Heart right ventricle (tissue), 16 donors: ENCODE measurements around the gene PDPR. TPM values are rescaled to one million over a fixed set of nuclear protein-coding genes. Genes with fewer than 3 reads are reported as not detected.
"Not testable (repeated sequence)": the region's sequence is repeated elsewhere in the genome, so short reads cannot be mapped to it uniquely, and the experiment has no call there.

Experiments used
- ATAC-seq, 8 donors: fragments of 200-7000 bp; cut with Tn5 transposase; one replicate each; pipeline ENCODE4 v1.9.1; 2020; ENCODE audit warnings: mild to moderate bottlenecking in 8 of 8, moderate library complexity in 8 of 8, moderate number of reproducible peaks in 1 of 8
- DNase-seq, 2 donors: peaks; one replicate each; pipeline ENCODE4 v3.0.0-alpha.2; 2020
- H3K27ac ChIP-seq, 10 donors: fragments of 200-600 bp; sonication (generic) in 2 of 10; one replicate each; pipeline versions ENCODE4 v1.5.0 to v1.8.0; 2020 to 2022; ENCODE audit warnings: mild to moderate bottlenecking in 3 of 10
- H3K27me3 ChIP-seq, 7 donors: fragments of 200-600 bp; one replicate each; pipeline ENCODE4 v1.8.0; 2021 to 2022; ENCODE audit warnings: mild to moderate bottlenecking in 2 of 7
- H3K36me3 ChIP-seq, 9 donors: fragments of 200-600 bp; sonication (generic) in 1 of 9; one replicate each; pipeline versions ENCODE4 v1.5.0 to v1.8.0; 2020 to 2022; ENCODE audit warnings: mild to moderate bottlenecking in 2 of 9
- H3K4me1 ChIP-seq, 9 donors: fragments of 200-600 bp; sonication (generic) in 1 of 9; one replicate each; pipeline versions ENCODE4 v1.5.0 to v1.8.0; 2020 to 2022; ENCODE audit warnings: mild to moderate bottlenecking in 4 of 9
- H3K4me3 ChIP-seq, 10 donors: fragments of 200-600 bp; sonication (generic) in 2 of 10; one replicate each; pipeline versions ENCODE4 v1.5.0 to v1.8.0; 2020 to 2022; ENCODE audit warnings: mild to moderate bottlenecking in 7 of 10, moderate library complexity in 2 of 10
- H3K9me3 ChIP-seq, 11 donors: fragments of 200-600 bp in 10 of 11; sonication (generic) in 2 of 11; one replicate each; pipeline versions ENCODE4 v1.5.0 to v1.8.0; 2013 to 2022; ENCODE audit warnings: mild to moderate bottlenecking in 2 of 11, control low read depth in 1 of 11, moderate library complexity in 1 of 11
- WGBS, 2 donors: extraction: QIAGEN DNeasy Blood & Tissue Kit; methylation state at CpG; one replicate each; pipeline ENCODE4 v1.1.7; 2013; ENCODE audit warnings: inconsistent platforms in 1 of 2; 5-methylcytosine and 5-hydroxymethylcytosine counted together
- intact Hi-C, 10 donors: fragments of 100-400 bp; cut with DNase I; formaldehyde crosslinking; loops; one replicate each; pipeline versions ENCODE4 v1.11.1 to v1.14.2; 2022
- long read RNA-seq, 3 donors: library from polyadenylated mRNA; unstranded; transcript quantifications; one replicate each; pipeline ENCODE4 v2.0.0, GENCODE V29; 2020 to 2021
- polyA plus RNA-seq, 2 donors: library from polyadenylated mRNA; stranded (reverse); fragments of 200-250 nt; gene quantifications; one replicate each; pipeline ENCODE4 v1.2.3, GENCODE V29; 2013
- total RNA-seq, 10 donors: library from RNA; stranded (reverse); fragmentation: NEBNext Ultra II Directional in 3 of 10; extraction: Animal tissue kit (Norgen Biotek cat#: 25700) in 3 of 10; gene quantifications; one replicate each; pipeline versions ENCODE4 v1.2.1 to v1.2.4, GENCODE V29; 2021 to 2023
- TF ChIP-seq, protein P1 (sequence below), 9 donors: fragments of 200-600 bp; sonication (generic) in 2 of 9; IDR thresholded peaks; one replicate each; pipeline versions ENCODE4 v1.5.0 to v1.8.0; 2021 to 2022; ENCODE audit warnings: antibody characterized with exemption in 9 of 9, mild to moderate bottlenecking in 5 of 9, moderate library complexity in 1 of 9
- donor health status: Arrhythmogenic right ventricular cardiomyopathy.
- donor health status: ischemic (EF 13 %, LVEDD 7.1; RV severe dilation, severe dysfunction).
- donor health status: healthy with polysubstance abuse.
- donor health status: DM: no; HTN: yes; CAD: no.
- donor health status: DM: no; HTN: no; CAD: no.
- donor health status: ischemic (EF 25% LVEDD 6.9; RV normal size, moderate dysfunction).
- donor health status: ischemic (EF 25% LVEDD 5.7; RV mildly dilated, moderate dysfunction).
- donor health status: healthy.
- donor health status: DM: yes; HTN: yes; CAD: no.
- donor health status: Ischemic cardiomyopathy.
- donor health status: ischemic (EF 35%, LVEDD 5.7; RV mildly dilated, moderate dysfunction).
- donor health status: nonischemic (EF 11% LVEDD 7.7; RV severe dilation, severe dysfunction).
- donor health status: DM: yes; HTN: yes; CAD: no.
- donor health status: PGD.
- donor health status: ischemic (EF 29% LVEDD 5.4; RV normal size, mild dysfunction).
- donor health status: nonischemic (EF 23%, LVEDD 6.1; RV moderate dilation, normal function).

Gene PDPR
- total RNA-seq, result 10 to 100 TPM; 19.5 to 44.5 (median 31.6) TPM
- 10 to 100 TPM in 1 of 2 donors, 1 to 10 TPM in 1; 4.4 to 10.2 TPM for polyA plus RNA-seq
- long read RNA-seq, donor 1, partial matches to known transcripts, result 0 of 8 reads
- long read RNA-seq, donor 1, other reads (novel, unspliced or antisense), result 8 of 8 reads
- long read RNA-seq, donor 2, partial matches to known transcripts, result 0 of 9 reads
- long read RNA-seq, donor 2, other reads (novel, unspliced or antisense), result 9 of 9 reads
- long read RNA-seq, donor 3, partial matches to known transcripts, result 5 of 63 reads
- long read RNA-seq, donor 3, other reads (novel, unspliced or antisense), result 58 of 63 reads

DNA sequence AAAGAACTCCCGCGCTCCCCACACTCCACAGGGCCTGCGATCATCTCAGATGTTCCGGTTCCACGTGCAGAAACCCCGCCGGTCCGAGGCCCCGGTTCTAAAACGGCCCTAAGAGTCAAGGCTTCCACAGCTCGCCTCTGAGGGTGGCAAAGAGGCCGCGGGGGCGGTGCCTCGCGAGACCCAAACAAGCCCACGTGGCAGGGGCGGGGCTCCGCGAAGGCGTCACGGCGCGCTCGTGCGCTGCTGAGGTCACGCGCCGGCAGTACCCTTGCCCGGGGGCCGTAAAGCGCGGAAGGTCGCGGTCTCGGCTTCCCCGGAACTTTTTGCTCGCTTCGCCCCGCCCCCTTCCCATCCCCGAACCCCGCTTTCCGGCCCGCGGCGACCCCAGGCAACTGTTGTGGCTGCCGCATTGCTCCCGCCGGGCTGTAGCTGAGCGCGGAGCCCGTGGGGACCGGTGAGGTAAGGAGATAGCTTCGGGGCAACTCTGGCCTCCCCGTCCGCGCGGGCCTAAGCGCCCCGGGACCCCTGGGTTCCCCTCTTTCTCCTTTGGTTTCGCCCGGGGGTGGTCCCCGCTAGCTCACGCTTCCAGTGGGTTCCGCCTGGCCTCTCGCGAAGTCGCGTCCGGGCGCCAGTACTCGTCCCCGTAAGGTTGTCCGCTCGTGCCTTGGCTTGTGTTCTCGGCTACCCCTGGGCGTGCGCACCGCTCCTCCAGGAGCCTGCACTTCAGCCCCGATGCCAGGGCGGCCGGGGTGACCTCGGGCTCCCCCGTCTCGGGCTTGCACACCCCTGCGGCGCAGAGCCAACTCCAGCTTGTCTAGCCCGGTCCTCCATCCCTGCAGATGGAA, at the start of gene PDPR:
Gene PDPR, plus strand, starts transcription at position 351 of the 845 bp plus-strand sequence. CDS start 6,161 bp downstream, outside the sequence.
- Histone ChIP-seq H3K4me1 (peaks cover 2 to 24% (median 5%) of the 10 kb centered on the region in 9 donors), H3K27ac (peak within 1 kb of the TSS; percentile 71 to 90 (median 82)), H3K4me3 (peak within 1 kb of the TSS; percentile 53 to 92 (median 74))
- intact Hi-C loops, H3K27me3 ChIP-seq, H3K36me3 ChIP-seq, H3K9me3 ChIP-seq: not testable (repeated sequence)
- 0% methylated on average over 73 to 87 of the region's 88 CpGs for WGBS, 2 donors
- ATAC-seq (peak; percentile 98 to 99 (median 98)), DNase-seq (peak; percentile 94 to 96)

DNA sequence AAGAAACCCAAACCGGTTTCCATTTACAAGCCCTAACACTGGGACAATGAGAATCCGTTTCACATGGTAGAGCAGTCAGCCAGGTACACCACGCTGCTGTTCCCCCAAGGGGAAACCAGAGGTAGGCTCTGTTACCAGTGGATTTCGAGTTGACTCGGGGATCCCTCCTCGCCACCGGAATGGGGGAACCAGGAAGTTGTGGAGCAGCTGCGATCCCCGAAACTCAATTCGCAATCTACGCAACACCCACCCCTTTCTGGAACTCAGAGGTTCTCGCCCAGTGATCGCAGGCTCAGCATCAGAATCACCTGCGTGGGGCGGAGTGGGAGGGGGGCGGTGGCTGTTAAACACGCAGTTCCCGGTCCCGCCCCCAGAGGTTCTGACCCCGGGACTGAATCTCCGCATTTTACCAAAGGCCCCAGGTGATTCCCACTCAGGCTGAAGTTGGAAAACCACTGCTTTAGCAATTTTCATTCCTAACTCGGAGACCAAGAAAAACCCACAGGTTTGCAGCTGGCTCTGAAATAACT, 49.2 kb upstream of the PDPR start:
- DNase-seq (peak; percentile 36 to 51), ATAC-seq (peak; percentile 25 to 59 (median 38))
- H3K27me3 ChIP-seq, intact Hi-C loops, H3K9me3 ChIP-seq, H3K36me3 ChIP-seq: not testable (repeated sequence)
- 4 to 8% methylated on average over 22 of the region's 22 CpGs for WGBS, 2 donors
- Histone ChIP-seq H3K27ac (peak overlapping the region; percentile 69 to 93 (median 86)), H3K4me1 (peaks cover 0 to 20% (median 9%) of the 10 kb centered on the region in 9 donors), H3K4me3 (peak overlapping the region; percentile 58 to 96 (median 76))
- TF ChIP-seq, protein P1, sequence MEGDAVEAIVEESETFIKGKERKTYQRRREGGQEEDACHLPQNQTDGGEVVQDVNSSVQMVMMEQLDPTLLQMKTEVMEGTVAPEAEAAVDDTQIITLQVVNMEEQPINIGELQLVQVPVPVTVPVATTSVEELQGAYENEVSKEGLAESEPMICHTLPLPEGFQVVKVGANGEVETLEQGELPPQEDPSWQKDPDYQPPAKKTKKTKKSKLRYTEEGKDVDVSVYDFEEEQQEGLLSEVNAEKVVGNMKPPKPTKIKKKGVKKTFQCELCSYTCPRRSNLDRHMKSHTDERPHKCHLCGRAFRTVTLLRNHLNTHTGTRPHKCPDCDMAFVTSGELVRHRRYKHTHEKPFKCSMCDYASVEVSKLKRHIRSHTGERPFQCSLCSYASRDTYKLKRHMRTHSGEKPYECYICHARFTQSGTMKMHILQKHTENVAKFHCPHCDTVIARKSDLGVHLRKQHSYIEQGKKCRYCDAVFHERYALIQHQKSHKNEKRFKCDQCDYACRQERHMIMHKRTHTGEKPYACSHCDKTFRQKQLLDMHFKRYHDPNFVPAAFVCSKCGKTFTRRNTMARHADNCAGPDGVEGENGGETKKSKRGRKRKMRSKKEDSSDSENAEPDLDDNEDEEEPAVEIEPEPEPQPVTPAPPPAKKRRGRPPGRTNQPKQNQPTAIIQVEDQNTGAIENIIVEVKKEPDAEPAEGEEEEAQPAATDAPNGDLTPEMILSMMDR (IDR thresholded peaks at IDR 0.05), result peak in 2 of 9 donors; percentile 5 to 10

DNA sequence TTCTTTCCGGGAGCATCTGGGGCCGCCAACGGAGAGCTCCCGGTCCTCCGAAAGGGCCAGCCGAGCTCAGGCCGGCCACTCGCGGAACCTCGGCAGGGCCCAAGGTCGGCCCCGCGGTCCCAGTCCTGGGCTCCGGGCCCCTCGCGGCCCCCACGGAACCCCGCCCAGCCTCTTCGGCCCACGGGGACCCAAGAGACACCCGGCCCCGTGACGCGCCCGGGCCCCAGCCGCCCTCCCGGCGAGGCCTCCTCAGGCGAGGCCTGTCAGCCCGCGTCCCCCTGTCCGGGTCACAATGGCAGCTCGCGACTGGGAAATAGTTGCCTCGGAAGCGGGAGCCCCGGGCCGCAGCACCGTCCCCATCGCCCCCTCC, 48.8 kb upstream of the PDPR start:
- 0% methylated on average over 14 to 31 of the region's 40 CpGs for WGBS, 2 donors
- ATAC-seq, result peak; percentile 35 to 75 (median 51)
- H3K36me3 ChIP-seq, DNase-seq, H3K9me3 ChIP-seq, H3K27me3 ChIP-seq, intact Hi-C loops: not testable (repeated sequence)
- H3K27ac ChIP-seq, result peak overlapping the region; percentile 69 to 93 (median 86)
- H3K4me1 ChIP-seq, result peaks cover 0 to 20% (median 9%) of the 10 kb centered on the region in 9 donors
- H3K4me3 ChIP-seq, result peak overlapping the region; percentile 58 to 96 (median 76)

DNA sequence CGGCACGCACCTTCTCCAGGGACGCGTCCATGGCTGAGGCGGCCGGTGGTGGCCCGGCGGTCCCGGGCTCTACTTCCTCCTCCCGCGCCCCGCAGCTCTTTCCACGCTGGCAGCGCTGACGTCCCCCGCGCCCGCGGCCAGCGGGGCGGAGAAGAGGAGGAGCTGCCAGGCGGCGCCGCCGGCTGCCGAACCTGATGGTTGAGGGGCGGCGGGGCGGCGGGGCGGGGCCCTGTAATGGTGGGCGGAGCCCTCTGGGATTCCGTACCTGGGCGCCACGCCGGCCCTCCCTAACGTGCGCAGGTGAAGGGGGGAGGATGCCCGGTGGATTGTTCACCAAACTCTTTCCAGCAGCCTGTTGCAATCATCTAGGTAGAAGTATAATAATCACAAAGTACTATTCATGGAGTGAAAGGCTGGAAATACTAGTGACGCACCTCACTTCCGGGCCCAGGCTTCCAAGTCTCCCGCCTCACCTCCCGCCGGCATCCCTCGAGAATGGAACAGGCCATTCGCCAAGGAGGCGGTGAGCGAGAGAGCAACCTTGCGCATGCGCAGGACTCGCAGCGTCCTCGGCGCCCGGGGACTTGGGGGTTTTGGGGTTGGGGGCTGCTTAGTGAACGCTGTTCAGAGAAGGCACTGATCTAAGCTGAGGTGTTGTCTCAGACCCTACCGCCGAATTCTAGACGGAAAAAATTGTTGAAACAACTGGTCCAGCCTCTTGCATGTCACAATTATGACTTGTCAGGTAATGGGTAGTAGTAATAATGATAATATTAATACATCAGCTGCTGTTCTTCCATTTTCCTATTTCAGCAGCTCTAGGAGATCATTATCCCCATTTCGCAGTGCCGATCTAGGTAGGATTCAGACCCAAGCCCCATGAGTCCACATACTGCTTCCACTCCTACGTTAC, 48.1 kb upstream of the PDPR start:
- H3K9me3 ChIP-seq, H3K27me3 ChIP-seq, intact Hi-C loops, H3K36me3 ChIP-seq: not testable (repeated sequence)
- Histone ChIP-seq H3K4me3 (peak overlapping the region; percentile 58 to 96 (median 76)), H3K27ac (peak overlapping the region; percentile 69 to 93 (median 86)), H3K4me1 (peaks cover 0 to 20% (median 9%) of the 10 kb centered on the region in 9 donors)
- 1% methylated on average over 46 to 62 of the region's 62 CpGs for whole genome bisulfite sequencing, 2 donors
- DNase-seq (peak; percentile 84 to 89), ATAC-seq (peak; percentile 94 to 97 (median 96))

DNA sequence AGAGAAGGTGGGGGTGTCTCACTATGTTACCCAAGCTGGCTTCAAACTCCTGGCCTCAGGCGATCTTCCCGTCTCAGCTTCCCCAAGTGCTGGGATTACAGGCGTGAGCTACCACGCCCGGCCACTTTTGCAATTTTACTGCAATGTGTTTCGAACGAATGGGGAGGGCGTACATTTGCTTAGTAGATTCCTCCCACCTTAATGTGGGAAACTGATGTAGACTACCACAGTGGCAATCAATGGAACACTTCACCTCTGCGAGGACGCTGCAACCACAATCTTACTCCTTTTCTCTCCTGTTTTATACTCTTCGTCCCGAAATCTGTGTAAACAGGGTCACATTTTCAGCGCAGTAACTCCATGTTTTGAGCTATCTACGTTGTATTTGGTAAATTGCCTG, 47.4 kb upstream of the PDPR start:
- Histone ChIP-seq H3K27ac (peak overlapping the region in 1 of 10 donors; percentile 85), H3K4me3 (peak overlapping the region in 8 of 10 donors; percentile 58 to 91 (median 76)), H3K4me1 (peaks cover 0 to 20% (median 7%) of the 10 kb centered on the region in 9 donors)
- 25 to 32% methylated on average over 12 to 13 of the region's 14 CpGs for WGBS, 2 donors
- H3K27me3 ChIP-seq, intact Hi-C loops, H3K36me3 ChIP-seq, H3K9me3 ChIP-seq, DNase-seq, ATAC-seq: not testable (repeated sequence)

DNA sequence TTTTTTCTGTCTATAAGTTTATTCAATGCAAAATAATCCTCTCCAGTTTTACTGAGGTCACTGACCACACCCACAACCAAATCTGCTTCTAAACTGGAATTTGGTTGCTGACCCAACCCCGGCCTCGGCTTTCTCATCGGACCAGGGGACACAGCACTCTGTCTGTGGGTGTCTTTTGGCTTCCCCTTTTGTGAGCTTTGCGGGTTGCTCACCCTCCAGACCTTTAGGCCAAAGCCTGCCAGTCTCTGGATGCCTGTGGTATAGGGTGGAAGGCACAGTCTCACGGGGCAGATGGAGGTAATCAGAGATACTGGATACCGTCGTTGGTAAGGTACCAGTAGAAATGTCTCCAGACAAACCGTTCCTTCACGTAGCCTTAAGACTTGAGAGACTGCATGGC, 35.1 kb upstream of the PDPR start:
- ATAC-seq, H3K4me1 ChIP-seq, H3K9me3 ChIP-seq, intact Hi-C loops, DNase-seq, H3K36me3 ChIP-seq, H3K27me3 ChIP-seq, H3K4me3 ChIP-seq, H3K27ac ChIP-seq: not testable (repeated sequence)
- 90 to 92% methylated on average over 9 of the region's 9 CpGs for WGBS, 2 donors

DNA sequence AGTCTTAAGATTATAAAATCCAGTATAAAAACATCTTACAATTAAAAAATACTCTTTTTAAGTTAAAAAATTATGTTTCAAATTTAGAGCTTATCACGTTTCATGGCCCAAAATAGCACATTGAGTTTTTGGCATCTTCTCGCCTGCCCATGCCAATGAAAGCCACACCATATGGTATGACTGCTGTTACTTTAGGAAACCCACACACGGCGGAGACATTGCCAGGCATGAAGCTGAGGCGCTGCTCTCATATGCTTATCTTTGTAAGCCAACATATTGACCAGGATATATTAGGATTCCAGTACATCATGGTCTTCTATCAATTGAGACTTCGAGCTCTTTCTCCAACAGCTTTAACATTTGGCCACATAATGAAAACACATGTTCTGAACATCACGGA, 32.9 kb upstream of the PDPR start:
- H3K4me1 ChIP-seq, H3K4me3 ChIP-seq, H3K27ac ChIP-seq, H3K36me3 ChIP-seq, intact Hi-C loops, DNase-seq, H3K27me3 ChIP-seq, H3K9me3 ChIP-seq: not testable (repeated sequence)
- WGBS, 2 donors, result 48 to 58% methylated on average over 7 of the region's 7 CpGs
- ATAC-seq, result peak in 3 of 8 donors; percentile 49 to 70 (median 63)

DNA sequence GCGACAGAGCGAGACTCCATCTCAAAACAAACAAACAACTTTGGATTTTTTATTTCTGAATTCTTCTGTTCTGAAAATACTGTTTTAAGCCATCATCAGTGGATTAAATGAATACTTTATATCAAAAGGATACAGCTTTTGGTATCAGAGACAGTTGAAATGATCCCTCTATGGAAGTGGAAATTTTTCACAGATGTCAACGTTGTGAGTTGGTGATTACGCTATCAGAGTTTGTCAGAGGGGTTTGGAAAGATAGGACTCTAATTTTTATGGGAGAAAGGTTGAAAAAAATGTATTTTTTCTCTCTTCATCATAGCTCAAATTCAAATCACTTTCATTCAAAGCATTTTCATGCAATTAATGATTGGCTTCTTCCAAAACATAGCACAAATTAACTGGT, 30.2 kb upstream of the PDPR start:
- intact Hi-C loops, ATAC-seq: not testable (repeated sequence)

DNA sequence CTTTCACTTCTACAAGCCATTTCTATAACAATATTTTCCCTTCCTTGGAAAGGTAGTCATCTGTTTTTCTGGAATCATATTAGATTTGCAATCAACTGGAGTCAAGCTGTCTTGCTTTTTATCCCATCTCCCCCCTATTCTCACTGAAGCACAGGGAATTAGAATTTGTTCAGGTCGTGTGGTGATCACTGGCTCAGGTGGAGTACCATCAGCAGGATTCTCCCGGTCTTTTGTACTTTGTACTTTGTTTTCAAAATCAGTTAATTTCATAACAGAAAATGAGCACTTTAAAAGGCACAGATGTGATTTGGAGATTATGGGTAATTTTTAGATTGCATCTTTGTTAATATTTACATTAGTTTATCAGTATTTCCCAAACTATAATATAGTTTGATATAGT, 26.0 kb upstream of the PDPR start:
- H3K27ac ChIP-seq, ATAC-seq, H3K27me3 ChIP-seq, H3K36me3 ChIP-seq, H3K9me3 ChIP-seq, H3K4me3 ChIP-seq, intact Hi-C loops, H3K4me1 ChIP-seq, DNase-seq: not testable (repeated sequence)
- 65 to 100% methylated on average over 1 to 2 of the region's 2 CpGs for WGBS, 2 donors

More for the DNA sequence above, 30.2 kb upstream of the PDPR start:
- H3K4me1 ChIP-seq, H3K27ac ChIP-seq, DNase-seq, H3K36me3 ChIP-seq, H3K9me3 ChIP-seq, H3K27me3 ChIP-seq, H3K4me3 ChIP-seq: not testable (repeated sequence)
- WGBS, 2 donors, result 82 to 84% methylated on average over 4 of the region's 4 CpGs
